Left hindlimb (tissue), 1 donor: ENCODE measurements around the gene ARL6IP4.

Experiments
- DNase-seq: peaks from one replicate; pipeline ENCODE4 v3.0.0-alpha.2; 2018

Gene ARL6IP4

GRCh38 chr12:122959566-122960192 lies 20.8 kb upstream of the ARL6IP4 start:
- no peak for DNase-seq

GRCh38 chr12:122960193-122960569 lies 20.3 kb upstream of the ARL6IP4 start:
- no peak for DNase-seq

GRCh38 chr12:122961531-122962329 lies 18.8 kb upstream of the ARL6IP4 start:
- no peak for DNase-seq

- DNase-seq = no peak
Measured at GRCh38 chr12:122963941-122964265, 16.6 kb upstream of the ARL6IP4 start.

- no peak for DNase-seq
Measured at GRCh38 chr12:122964439-122965257, 15.8 kb upstream of the ARL6IP4 start.

GRCh38 chr12:122965321-122965751 lies 15.1 kb upstream of the ARL6IP4 start:
- no peak for DNase-seq

GRCh38 chr12:122965851-122966742 lies 14.4 kb upstream of the ARL6IP4 start, which contains the start of gene ABCB9:
TSS of gene ABCB9 (minus strand) at chr12:122966463. CDS start at chr12:122960235, 6,228 bp downstream.
- DNase-seq = peak; percentile 93

GRCh38 chr12:122966743-122967550 lies 13.5 kb upstream of the ARL6IP4 start:
- no peak for DNase-seq

- DNase-seq = no peak
Measured at GRCh38 chr12:122968104-122968503, 12.4 kb upstream of the ARL6IP4 start.

GRCh38 chr12:122969676-122970075 lies 10.8 kb upstream of the ARL6IP4 start:
- no peak for DNase-seq

GRCh38 chr12:122974274-122974891 lies 6.1 kb upstream of the ARL6IP4 start:
- DNase-seq = peak; percentile 99

GRCh38 chr12:122974892-122975789 lies 5.3 kb upstream of the ARL6IP4 start, which contains the start of gene OGFOD2:
TSS of gene OGFOD2 (plus strand) at chr12:122975244. CDS start at chr12:122975252, 8 bp downstream.
- DNase-seq = peak; percentile 92

GRCh38 chr12:122975790-122976647 lies 4.5 kb upstream of the ARL6IP4 start:
- no peak for DNase-seq

GRCh38 chr12:122976648-122976975 lies 3.9 kb upstream of the ARL6IP4 start:
- no peak for DNase-seq

GRCh38 chr12:122977153-122977552 lies 3.3 kb upstream of the ARL6IP4 start:
- DNase-seq = no peak

- DNase-seq = no peak
Measured at GRCh38 chr12:122977655-122978392, 2.7 kb upstream of the ARL6IP4 start.

- DNase-seq = no peak
Measured at GRCh38 chr12:122978507-122978955, 1.9 kb upstream of the ARL6IP4 start.
